SK-N-SH (cell line): Measurements from ENCODE around the gene CYP11A1.
A peak's percentile ranks its signal among the peaks of the same experiment; 100 is the strongest.

Experiments
- CTCF ChIP-seq: fragments of 200-600 bp; sonication (generic); IDR thresholded peaks from 2 replicates; pipeline ENCODE4 v1.6.1; 2017; ENCODE audit warnings: antibody characterized with exemption, mild to moderate bottlenecking, moderate library complexity
- FOXM1 ChIP-seq: IDR thresholded peaks from 2 replicates; pipeline ENCODE4 v1.4.0; 2012; ENCODE audit warnings: low read depth, mild to moderate bottlenecking
- JUND ChIP-seq: IDR thresholded peaks from 2 replicates; pipeline ENCODE4 v1.4.0; 2012
- MAX ChIP-seq: IDR thresholded peaks from 2 replicates; pipeline ENCODE4 v1.4.0; 2012; ENCODE audit warnings: low read depth
- MXI1 ChIP-seq: IDR thresholded peaks from 2 replicates; pipeline ENCODE4 v1.6.1; 2012; ENCODE audit warnings: mild to moderate bottlenecking, low read depth, low read length, improper control_type of control experiment
- RAD21 ChIP-seq: IDR thresholded peaks from 2 replicates; pipeline ENCODE4 v1.6.1; 2012; ENCODE audit warnings: mild to moderate bottlenecking, low read length
- RCOR1 ChIP-seq: fragments of 150-350 bp; IDR thresholded peaks from 2 replicates; pipeline ENCODE4 v1.6.1; 2017; ENCODE audit warnings: antibody characterized with exemption, low read length
- REST ChIP-seq: IDR thresholded peaks from 2 replicates; pipeline ENCODE4 v1.6.1; 2012; ENCODE audit warnings: mild to moderate bottlenecking, low read depth, low read length, moderate library complexity
- TAF1 ChIP-seq: IDR thresholded peaks from 2 replicates; pipeline ENCODE4 v1.6.1; 2012; ENCODE audit warnings: low read depth, mild to moderate bottlenecking, low read length, moderate library complexity, borderline replicate concordance
- TCF12 ChIP-seq: IDR thresholded peaks from 2 replicates; pipeline ENCODE4 v1.4.0; 2012
- TEAD4 ChIP-seq: IDR thresholded peaks from 2 replicates; pipeline ENCODE4 v1.4.0; 2012; ENCODE audit warnings: mild to moderate bottlenecking, borderline replicate concordance; ENCODE audit not compliant: insufficient read depth
- YY1 ChIP-seq: IDR thresholded peaks from 2 replicates; pipeline ENCODE4 v1.4.0; 2012; ENCODE audit warnings: low read depth, mild to moderate bottlenecking

GRCh38 chr15:74375303-74375693 lies 7.9 kb upstream of the CYP11A1 start:
- TF ChIP-seq CTCF, result peak; percentile 92
- no peak for TF ChIP-seq TAF1
- TF ChIP-seq YY1, result no peak
- TF ChIP-seq RCOR1, result no peak
- no peak for TF ChIP-seq TCF12
- TF ChIP-seq RAD21, result peak; percentile 79
- no peak for TF ChIP-seq JUND
- TF ChIP-seq FOXM1, result no peak
- no peak for TF ChIP-seq MAX
- no peak for TF ChIP-seq TEAD4
- no peak for TF ChIP-seq REST
- peak; percentile 44; the same call in 1 of the 2 replicates for TF ChIP-seq MXI1
